CD14-positive monocyte (primary cell): ENCODE data around the gene NUP43. TPM values are rescaled to one million over a fixed set of nuclear protein-coding genes. Genes with fewer than 3 reads are reported as not detected.
A peak's percentile ranks its signal among the peaks of the same experiment; 100 is the strongest.

Experiments used
- DNase-seq, 3 donors: peaks; one replicate each; pipeline ENCODE4 v3.0.0-alpha.2; 2011 to 2022
- H2AFZ ChIP-seq: 2 replicates; pipeline ENCODE4 v1.6.0; 2012; ENCODE audit warnings: mild to moderate bottlenecking, low read depth, low read length, inconsistent platforms; ENCODE audit not compliant: insufficient read depth, poor library complexity, severe bottlenecking
- H3K27ac ChIP-seq, 2 donors: 1 replicate in 1 of 2; 2 replicates in 1 of 2; pipeline ENCODE4 v1.5.1; 2012 to 2013; ENCODE audit warnings: low read length in 2 of 2, control low read depth in 1 of 2, inconsistent platforms in 1 of 2, low read depth in 1 of 2, mild to moderate bottlenecking in 1 of 2
- H3K27me3 ChIP-seq, 2 donors: one replicate each; pipeline versions ENCODE4 v1.6.0 to v1.6.1; 2011 to 2013; ENCODE audit warnings: low read length in 2 of 2; ENCODE audit not compliant: control insufficient read depth in 2 of 2, insufficient read depth in 2 of 2
- H3K36me3 ChIP-seq, 2 donors: replicated peaks in 1 of 2; 1 replicate in 1 of 2; 2 replicates in 1 of 2; pipeline versions ENCODE4 v1.5.1 to v1.6.1; 2012 to 2013; ENCODE audit warnings: low read length in 2 of 2, control low read depth in 1 of 2, inconsistent platforms in 1 of 2, mild to moderate bottlenecking in 1 of 2; ENCODE audit not compliant: insufficient read depth in 2 of 2, control insufficient read depth in 1 of 2
- H3K4me1 ChIP-seq, 2 donors: 1 replicate in 1 of 2; 2 replicates in 1 of 2; pipeline versions ENCODE4 v1.5.1 to v1.6.1; 2012 to 2013; ENCODE audit warnings: low read length in 2 of 2, control low read depth in 1 of 2, inconsistent platforms in 1 of 2, mild to moderate bottlenecking in 1 of 2, moderate library complexity in 1 of 2; ENCODE audit not compliant: insufficient read depth in 2 of 2, control insufficient read depth in 1 of 2
- H3K4me2 ChIP-seq: replicated peaks from 2 replicates; pipeline ENCODE3; 2012; ENCODE audit warnings: low read length, moderate library complexity, mild to moderate bottlenecking; ENCODE audit not compliant: poor library complexity, severe bottlenecking; ENCODE audit errors: extremely low read depth
- H3K4me3 ChIP-seq, 3 experiments: fragments of 200-600 bp in 1 of 3; sonication (generic) in 1 of 3; replicated peaks in 1 of 3; 1 replicate in 2 of 3; 2 replicates in 1 of 3; pipeline ENCODE4 v1.5.1; 2011 to 2013; ENCODE audit warnings: low read length in 3 of 3, mild to moderate bottlenecking in 3 of 3, control low read depth in 2 of 3, low read depth in 2 of 3, inconsistent platforms in 1 of 3, moderate library complexity in 1 of 3
- H3K79me2 ChIP-seq: 2 replicates; pipeline ENCODE4 v1.6.0; 2012; ENCODE audit warnings: mild to moderate bottlenecking, control low read depth, inconsistent platforms, low read length, moderate library complexity; ENCODE audit not compliant: insufficient read depth
- H3K9ac ChIP-seq: 2 replicates; pipeline ENCODE4 v1.6.0; 2017; ENCODE audit warnings: low read length, mild to moderate bottlenecking; ENCODE audit not compliant: insufficient read depth, poor library complexity, severe bottlenecking
- H3K9me3 ChIP-seq, 2 donors: replicated peaks in 1 of 2; 1 replicate in 1 of 2; 2 replicates in 1 of 2; pipeline versions ENCODE4 v1.5.1 to v1.6.1; 2012 to 2013; ENCODE audit warnings: low read length in 2 of 2, control low read depth in 1 of 2; ENCODE audit not compliant: control insufficient read depth in 1 of 2, insufficient read depth in 1 of 2
- H4K20me1 ChIP-seq: 2 replicates; pipeline ENCODE4 v1.6.0; 2012; ENCODE audit warnings: mild to moderate bottlenecking, low read length, control low read depth, moderate library complexity; ENCODE audit not compliant: insufficient read depth
- H3K27ac Mint-ChIP-seq, 7 donors: one replicate each; pipeline ENCODE4 v1.8.0; 2020; ENCODE audit warnings: mild to moderate bottlenecking in 7 of 7, mixed read lengths in 7 of 7, moderate library complexity in 6 of 7, inconsistent platforms in 2 of 7
- H3K27me3 Mint-ChIP-seq, 3 donors: one replicate each; pipeline ENCODE4 v1.8.0; 2021 to 2022; ENCODE audit warnings: low read depth in 3 of 3, mild to moderate bottlenecking in 3 of 3, mixed read lengths in 3 of 3, moderate library complexity in 3 of 3, inconsistent platforms in 1 of 3
- H3K36me3 Mint-ChIP-seq, 2 donors: one replicate each; pipeline ENCODE4 v1.8.0; 2020; ENCODE audit warnings: mixed read lengths in 2 of 2, inconsistent platforms in 1 of 2, mild to moderate bottlenecking in 1 of 2
- H3K4me1 Mint-ChIP-seq: one replicate; pipeline ENCODE4 v1.8.0; 2020; ENCODE audit warnings: mild to moderate bottlenecking, mixed read lengths
- H3K4me3 Mint-ChIP-seq, 2 donors: one replicate each; pipeline ENCODE4 v1.8.0; 2020; ENCODE audit warnings: mild to moderate bottlenecking in 2 of 2, mixed read lengths in 2 of 2, moderate library complexity in 1 of 2
- H3K9me3 Mint-ChIP-seq, 7 donors: one replicate each; pipeline ENCODE4 v1.8.0; 2020 to 2022; ENCODE audit warnings: mixed read lengths in 7 of 7, mild to moderate bottlenecking in 6 of 7, moderate library complexity in 6 of 7, inconsistent platforms in 2 of 7
- WGBS: methylation state at CpG from one replicate; pipeline ENCODE4 v1.1.5; 2013; ENCODE audit warnings: missing lambda C conversion rate; ENCODE audit not compliant: insufficient coverage; 5-methylcytosine and 5-hydroxymethylcytosine counted together
- intact Hi-C, 2 donors: fragments of 100-400 bp; cut with micrococcal nuclease; formaldehyde crosslinking; loops; one replicate each; pipeline versions ENCODE4 v1.15.0 to v1.15.1; 2023
- polyA plus RNA-seq, 3 donors: library from polyadenylated mRNA; depleted of rRNA in 1 of 3; unstranded in 2 of 3; stranded (reverse) in 1 of 3; fragments of 300-500 nt in 2 of 3; fragments of >200 nt in 1 of 3; fragmentation: Illumina TruSeq in 2 of 3; gene quantifications; 1 replicate in 2 of 3; 2 replicates in 1 of 3; pipeline ENCODE4 v1.2.3, GENCODE V29; 2012 to 2021
- TF ChIP-seq, protein P1 (sequence below): fragments of 200-600 bp; IDR thresholded peaks from one replicate; pipeline ENCODE4 v1.8.0; 2022; ENCODE audit warnings: antibody characterized with exemption, mild to moderate bottlenecking

NUP43 gene
- polyA plus RNA-seq, 3 donors = 4.5 to 7.2 (median 6.9) TPM

DNA sequence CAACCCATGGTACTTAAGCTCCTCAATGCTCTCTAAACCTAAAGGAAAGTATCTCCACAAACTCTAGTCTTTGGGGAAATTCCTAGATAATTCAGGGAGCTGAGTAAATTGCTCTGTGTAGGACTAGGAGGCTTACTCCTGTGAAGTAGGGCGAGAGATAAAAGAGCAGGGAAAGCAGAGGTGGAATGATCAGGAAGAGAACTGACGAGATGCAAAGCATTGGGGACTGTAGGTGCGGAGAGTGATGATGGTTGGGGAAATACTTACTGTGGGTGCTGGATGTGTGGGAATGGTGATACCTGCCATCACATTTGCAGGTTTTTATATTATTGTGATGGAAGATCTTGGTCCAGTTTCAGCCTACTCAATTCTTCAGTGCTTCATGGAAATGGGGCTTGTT, 26.8 kb downstream of the NUP43 start:
- H3K4me2 ChIP-seq = no peak overlapping the region
- TF ChIP-seq, protein P1, sequence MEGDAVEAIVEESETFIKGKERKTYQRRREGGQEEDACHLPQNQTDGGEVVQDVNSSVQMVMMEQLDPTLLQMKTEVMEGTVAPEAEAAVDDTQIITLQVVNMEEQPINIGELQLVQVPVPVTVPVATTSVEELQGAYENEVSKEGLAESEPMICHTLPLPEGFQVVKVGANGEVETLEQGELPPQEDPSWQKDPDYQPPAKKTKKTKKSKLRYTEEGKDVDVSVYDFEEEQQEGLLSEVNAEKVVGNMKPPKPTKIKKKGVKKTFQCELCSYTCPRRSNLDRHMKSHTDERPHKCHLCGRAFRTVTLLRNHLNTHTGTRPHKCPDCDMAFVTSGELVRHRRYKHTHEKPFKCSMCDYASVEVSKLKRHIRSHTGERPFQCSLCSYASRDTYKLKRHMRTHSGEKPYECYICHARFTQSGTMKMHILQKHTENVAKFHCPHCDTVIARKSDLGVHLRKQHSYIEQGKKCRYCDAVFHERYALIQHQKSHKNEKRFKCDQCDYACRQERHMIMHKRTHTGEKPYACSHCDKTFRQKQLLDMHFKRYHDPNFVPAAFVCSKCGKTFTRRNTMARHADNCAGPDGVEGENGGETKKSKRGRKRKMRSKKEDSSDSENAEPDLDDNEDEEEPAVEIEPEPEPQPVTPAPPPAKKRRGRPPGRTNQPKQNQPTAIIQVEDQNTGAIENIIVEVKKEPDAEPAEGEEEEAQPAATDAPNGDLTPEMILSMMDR = no peak
- H3K79me2 ChIP-seq = peaks cover 43% of the 10 kb centered on the region
- H3K36me3 Mint-ChIP-seq = peaks cover under 1 to 8% of the 10 kb centered on the region in 2 donors
- H3K27me3 Mint-ChIP-seq = peaks cover 0 to 2% (median 2%) of the 10 kb centered on the region in 3 donors
- DNase-seq = no peak
- no peaks in the 10 kb centered on the region for H3K36me3 ChIP-seq
- H4K20me1 ChIP-seq = peaks cover 9% of the 10 kb centered on the region
- no peak overlapping the region for H3K27ac ChIP-seq
- H3K9me3 ChIP-seq = no peaks in the 10 kb centered on the region
- 87% methylated on average over 3 of the region's 3 CpGs for WGBS
- no peak overlapping the region for H3K9ac ChIP-seq
- H3K4me1 ChIP-seq = peaks cover 17 to 37% of the 10 kb centered on the region in 2 donors
- no peak overlapping the region for H3K4me3 Mint-ChIP-seq
- no peak overlapping the region for H2AFZ ChIP-seq
- no peaks in the 10 kb centered on the region for H3K9me3 Mint-ChIP-seq
- H3K4me1 Mint-ChIP-seq = peaks cover 24% of the 10 kb centered on the region
- no peaks in the 10 kb centered on the region for H3K27me3 ChIP-seq
- H3K27ac Mint-ChIP-seq = peak overlapping the region in 1 of 7 donors; percentile 14
- intact Hi-C loops = loop anchor here (5.0 kb wide), 1 partner anchor 33 kb away; no protein-coding TSS in a partner anchor
- H3K4me3 ChIP-seq = no peak overlapping the region

DNA sequence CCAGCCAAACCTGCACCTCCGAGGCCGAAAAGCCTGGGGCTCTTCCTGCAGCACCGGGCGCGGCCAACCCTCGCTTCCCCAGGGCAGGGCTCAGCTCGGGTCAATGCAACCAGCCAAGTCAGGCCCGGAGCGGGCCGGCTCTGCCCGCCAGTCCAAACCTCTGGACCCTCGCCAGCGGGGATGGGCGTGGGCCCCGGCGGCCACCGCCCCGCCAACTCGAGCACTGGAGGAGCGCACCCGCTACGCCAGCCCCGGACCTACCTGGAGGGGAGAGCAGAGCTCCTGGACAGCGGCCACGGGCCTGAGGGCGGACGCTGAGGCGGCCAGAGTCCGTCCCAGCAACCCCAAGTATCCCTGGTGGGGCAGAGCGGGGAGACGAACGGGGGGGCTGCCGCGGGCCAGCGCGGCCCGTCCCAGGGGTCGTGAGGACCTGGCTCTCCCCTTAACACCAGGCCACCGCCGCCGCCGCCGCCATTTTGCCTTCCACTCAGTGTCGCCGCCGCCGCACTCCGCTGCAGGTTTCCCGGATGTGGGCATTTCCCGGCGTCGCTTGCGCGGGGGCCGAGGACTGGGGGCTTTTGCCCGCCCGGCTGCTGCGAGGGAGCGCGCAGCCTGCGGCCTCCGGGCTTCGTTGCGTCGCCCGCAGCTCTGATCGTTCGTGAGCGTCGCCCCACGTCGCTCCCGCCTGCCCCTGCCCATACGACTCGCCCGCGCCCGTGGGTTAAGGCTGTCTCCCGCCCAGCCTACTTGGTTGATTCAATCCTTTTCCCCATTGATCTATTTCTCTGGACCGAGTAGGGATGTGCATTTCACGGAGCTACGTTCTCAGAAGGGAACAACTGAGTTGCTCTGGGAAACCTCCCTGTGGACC, 28.5 kb downstream of the NUP43 start, which contains the start of gene LATS1:
Gene LATS1 (minus strand): TSS at position 514 of the 871 bp plus-strand sequence. CDS start 15,975 bp downstream, outside the sequence.
- Histone ChIP-seq H3K27me3 (no peaks in the 10 kb centered on the region), H3K9ac (peak within 1 kb of the TSS; percentile 98), H3K4me1 (peaks cover 17 to 30% of the 10 kb centered on the region in 2 donors), H3K9me3 (no peaks in the 10 kb centered on the region), H3K4me2 (peak within 1 kb of the TSS; percentile 90), H2AFZ (peak within 1 kb of the TSS; percentile 96), H3K4me3 (peak within 1 kb of the TSS; percentile 84 to 90 (median 88)), H3K27ac (peak within 1 kb of the TSS; percentile 83 to 97), H4K20me1 (peaks cover 25% of the 10 kb centered on the region), H3K79me2 (peaks cover 60% of the 10 kb centered on the region), H3K36me3 (no peaks in the 10 kb centered on the region)
- H3K27ac Mint-ChIP-seq = peak within 1 kb of the TSS; percentile 94 to 96 (median 95)
- TF ChIP-seq, protein P1 = no peak
- peak; percentile 68 to 80 (median 76) for DNase-seq
- no peaks in the 10 kb centered on the region for H3K9me3 Mint-ChIP-seq
- intact Hi-C loops = loop anchor here (5.0 kb wide), 1 partner anchor 34 kb away; no protein-coding TSS in a partner anchor
- H3K4me1 Mint-ChIP-seq = peaks cover 20% of the 10 kb centered on the region
- H3K4me3 Mint-ChIP-seq = peak within 1 kb of the TSS; percentile 96
- peaks cover 3 to 10% of the 10 kb centered on the region in 2 donors for H3K36me3 Mint-ChIP-seq
- H3K27me3 Mint-ChIP-seq = peaks cover 0 to 2% (median 2%) of the 10 kb centered on the region in 3 donors
- WGBS = under 1% methylated on average over 81 of the region's 82 CpGs
